Measurements from ENCODE around the gene TENT5C. TPM values are rescaled to one million over a fixed set of nuclear protein-coding genes. Genes with fewer than 3 reads are reported as not detected.
"Not testable (repeated sequence)": the region's sequence is repeated elsewhere in the genome, so short reads cannot be mapped to it uniquely, and the experiment has no call there.

The TENT5C gene
- polyA plus RNA-seq (ENCODE audit: insufficient read length in 10 of 10), result 10 to 100 TPM in 1 of 10 donors, 1 to 10 TPM in 9; 2.3 to 12.7 (median 4.2) TPM
- long read RNA-seq, donor 1, full-length matches to known transcripts, result 1 of 1 reads
- long read RNA-seq, donor 1, partial matches to known transcripts, result 0 of 1 reads
- long read RNA-seq, donor 1, other reads (novel, unspliced or antisense), result 0 of 1 reads
- long read RNA-seq, donor 2, result 0 reads
- long read RNA-seq, donor 3, result 0 reads
- long read RNA-seq, donor 4, result 0 reads
- long read RNA-seq, donor 5, full-length matches to known transcripts, result 1 of 1 reads
- long read RNA-seq, donor 5, partial matches to known transcripts, result 0 of 1 reads
- long read RNA-seq, donor 5, other reads (novel, unspliced or antisense), result 0 of 1 reads
- long read RNA-seq, donor 6, result 0 reads
- long read RNA-seq, donor 7, full-length matches to known transcripts, result 2 of 2 reads
- long read RNA-seq, donor 7, partial matches to known transcripts, result 0 of 2 reads
- long read RNA-seq, donor 7, other reads (novel, unspliced or antisense), result 0 of 2 reads
- long read RNA-seq, donor 8, result 0 reads
- long read RNA-seq, donor 9, full-length matches to known transcripts, result 1 of 1 reads
- long read RNA-seq, donor 9, partial matches to known transcripts, result 0 of 1 reads
- long read RNA-seq, donor 9, other reads (novel, unspliced or antisense), result 0 of 1 reads

DNA sequence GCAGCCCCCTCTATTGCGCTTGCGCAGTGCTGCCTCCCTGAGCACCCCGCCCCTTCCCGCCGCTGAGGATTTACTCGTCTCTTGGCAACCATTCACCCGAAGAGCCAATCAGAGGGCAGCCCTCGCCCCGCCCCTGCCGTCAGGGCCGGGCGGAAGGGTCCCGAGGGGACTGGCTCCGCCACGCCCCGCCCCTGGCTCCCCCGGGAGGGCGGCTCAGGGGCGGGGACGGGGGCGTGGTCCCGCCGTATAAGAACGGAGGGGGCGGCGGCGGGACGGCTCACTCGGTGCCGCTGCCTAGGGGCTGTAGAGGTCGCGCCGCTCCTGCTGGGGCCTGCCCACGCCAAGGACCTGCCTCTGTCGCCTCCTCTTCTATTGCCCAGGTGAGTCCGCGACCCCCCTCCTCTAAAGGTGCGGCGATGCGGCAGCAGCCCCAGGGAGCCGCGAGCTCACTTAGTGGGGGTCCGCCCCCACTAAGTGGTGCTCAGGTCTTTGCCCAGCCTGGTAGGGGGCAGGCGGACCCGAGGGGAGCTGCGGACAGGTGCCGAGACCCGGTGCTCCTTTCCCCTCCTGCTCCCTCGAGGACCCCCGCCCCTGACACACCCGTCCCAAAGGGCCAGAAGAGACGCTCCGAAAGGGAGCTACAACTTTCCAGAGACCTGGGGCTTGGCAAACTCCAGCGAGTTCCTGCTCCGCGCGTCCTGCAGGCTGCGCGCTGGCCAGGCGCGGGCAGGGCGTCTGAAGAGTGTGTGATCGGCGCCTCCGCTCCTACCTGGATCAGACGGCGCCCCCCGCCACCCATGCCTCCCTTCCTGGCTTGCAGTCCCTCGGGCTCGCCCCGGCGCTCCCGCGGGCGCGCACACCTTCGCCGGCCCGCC is at the start of gene TENT5C:
Gene TENT5C, plus strand, starts transcription at position 275 of the 875 bp plus-strand sequence. CDS start 16,821 bp downstream, outside the sequence.
- peak; percentile 94 to 96 (median 96) for DNase-seq

GRCh38 chr1:117556341-117556740 is 49.5 kb upstream of the TENT5C start:
- DNase-seq, result no peak

- no peak for DNase-seq
Measured at GRCh38 chr1:117556976-117557375, 48.9 kb upstream of the TENT5C start.

DNA sequence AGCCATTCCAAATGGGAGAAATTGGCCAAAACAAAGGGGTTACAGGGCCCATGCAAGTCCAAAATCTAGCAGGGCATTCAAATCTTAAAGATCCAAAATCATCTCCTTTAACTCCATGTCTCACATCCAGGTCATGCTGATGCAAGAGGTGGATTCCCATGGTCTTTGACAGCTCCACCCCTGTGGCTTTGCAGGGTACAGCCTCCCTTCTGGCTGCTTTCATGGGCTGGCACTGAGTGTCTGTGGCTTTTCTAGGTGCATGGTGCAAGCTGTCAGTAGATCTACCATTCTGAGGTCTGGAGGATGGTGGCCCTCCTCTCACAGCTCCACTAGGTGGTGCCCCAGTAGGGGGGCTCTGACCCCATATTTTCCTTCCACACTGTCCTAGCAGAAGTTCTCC is 47.4 kb upstream of the TENT5C start:
- not testable (repeated sequence) for DNase-seq

- DNase-seq, result no peak
Measured at GRCh38 chr1:117559139-117559538, 46.7 kb upstream of the TENT5C start.

DNA sequence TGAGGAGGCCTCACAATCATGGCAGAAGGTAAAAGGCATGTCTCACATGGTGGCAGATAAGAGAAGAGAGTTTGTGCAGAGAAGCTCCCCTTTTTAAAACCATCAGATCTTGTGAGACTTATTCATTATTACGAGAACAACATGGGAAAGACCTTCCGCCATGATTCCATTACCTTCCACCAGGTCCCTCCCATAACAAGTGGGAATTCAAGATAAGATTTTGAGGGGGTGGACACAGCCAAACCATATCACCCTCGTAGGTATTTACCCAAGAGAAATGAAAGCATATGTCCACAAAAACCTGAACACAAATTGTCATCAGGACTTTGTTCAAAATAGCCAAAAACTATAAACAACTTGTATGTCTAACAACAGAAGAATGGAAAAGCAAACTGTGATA is 45.9 kb upstream of the TENT5C start:
- no peak for DNase-seq

DNA sequence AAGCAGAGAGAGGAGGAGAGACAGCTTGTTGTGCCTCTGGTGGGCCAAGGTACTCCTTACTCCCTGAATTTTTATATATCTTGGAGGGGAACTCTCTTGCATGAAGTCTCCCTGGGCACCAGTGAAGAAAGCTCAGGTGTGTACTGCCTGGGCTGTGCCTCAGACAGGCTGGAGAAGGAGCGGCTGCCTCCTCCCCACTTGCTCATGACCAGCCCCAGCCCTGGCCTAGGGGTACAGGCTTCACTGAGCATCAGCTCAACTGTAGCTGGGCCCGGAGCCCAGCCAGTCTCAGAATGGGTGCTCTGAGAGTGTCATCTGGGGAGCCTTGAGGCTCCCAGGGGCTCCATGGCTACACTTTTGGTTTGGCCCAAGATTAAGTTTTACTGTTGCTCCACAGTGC is 44.8 kb upstream of the TENT5C start:
- no peak for DNase-seq

- no peak for DNase-seq
Measured at GRCh38 chr1:117561551-117561950, 44.3 kb upstream of the TENT5C start.

- no peak for DNase-seq
Measured at GRCh38 chr1:117562581-117563491, 43.0 kb upstream of the TENT5C start.

GRCh38 chr1:117563492-117563875 is 42.4 kb upstream of the TENT5C start:
- DNase-seq, result no peak

DNA sequence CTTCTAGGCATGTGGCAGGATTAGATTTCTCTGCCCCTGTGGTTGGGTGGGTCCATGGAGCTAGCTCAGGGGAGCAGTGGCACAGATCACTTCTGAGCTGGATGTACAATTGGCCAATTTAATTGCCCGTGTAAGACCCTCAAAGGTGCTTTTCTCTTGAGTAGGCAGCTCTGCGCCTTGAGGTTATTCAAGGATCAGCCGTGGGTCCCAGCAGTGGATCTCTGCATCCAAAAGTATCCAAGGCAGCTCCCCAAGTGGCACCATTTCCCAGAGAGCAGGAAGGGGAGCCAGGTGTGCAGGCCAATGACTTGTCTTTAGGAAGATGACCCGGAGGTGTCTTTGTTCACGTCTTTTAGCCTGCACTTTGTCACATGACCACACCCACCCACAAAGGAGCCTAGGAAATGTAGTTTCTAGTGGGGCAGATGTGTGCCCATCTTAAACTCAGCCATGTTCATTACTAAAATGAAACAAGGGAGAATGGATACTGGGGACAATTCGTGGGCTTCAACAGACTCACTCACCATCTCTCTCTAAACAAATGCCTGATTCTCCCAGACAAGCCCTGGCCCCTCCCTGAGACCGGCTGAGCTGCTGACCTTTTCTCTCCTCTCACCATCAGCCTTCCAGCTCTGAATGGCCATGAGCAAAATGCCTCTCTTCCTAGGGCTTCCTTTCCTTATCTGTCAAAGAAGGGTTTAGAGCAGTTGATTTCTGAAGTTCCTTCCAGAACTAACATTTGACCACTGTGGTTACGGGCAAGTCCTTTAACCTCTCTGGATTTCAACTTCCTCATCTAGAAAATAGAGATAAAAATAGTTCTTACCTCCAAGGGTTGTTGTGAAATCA is 41.4 kb upstream of the TENT5C start:
- DNase-seq, result no peak

- no peak for DNase-seq
Measured at GRCh38 chr1:117565076-117565556, 40.7 kb upstream of the TENT5C start.

- no peak for DNase-seq
Measured at GRCh38 chr1:117565745-117566455, 39.9 kb upstream of the TENT5C start.

- no peak for DNase-seq
Measured at GRCh38 chr1:117566556-117566955, 39.3 kb upstream of the TENT5C start.

DNA sequence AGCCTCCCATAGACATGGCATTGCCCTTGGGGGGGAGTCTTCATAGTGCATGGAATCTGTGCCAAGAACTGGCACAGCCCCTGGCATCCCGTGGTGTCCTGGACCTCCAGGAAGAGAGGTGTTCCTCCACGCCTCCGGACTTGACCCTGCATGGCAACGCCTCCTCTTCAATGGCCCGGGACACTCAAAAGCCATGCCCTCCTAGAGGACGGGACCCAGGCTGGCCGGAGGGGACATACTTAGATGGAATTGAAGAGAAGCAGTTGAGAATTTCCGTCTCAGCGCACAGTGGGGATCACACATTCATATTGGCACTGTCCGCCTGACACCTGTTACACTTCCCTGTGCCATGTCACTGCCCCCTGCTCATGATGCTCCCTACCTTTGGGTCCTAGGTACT is 38.4 kb upstream of the TENT5C start:
- DNase-seq, result no peak

DNA sequence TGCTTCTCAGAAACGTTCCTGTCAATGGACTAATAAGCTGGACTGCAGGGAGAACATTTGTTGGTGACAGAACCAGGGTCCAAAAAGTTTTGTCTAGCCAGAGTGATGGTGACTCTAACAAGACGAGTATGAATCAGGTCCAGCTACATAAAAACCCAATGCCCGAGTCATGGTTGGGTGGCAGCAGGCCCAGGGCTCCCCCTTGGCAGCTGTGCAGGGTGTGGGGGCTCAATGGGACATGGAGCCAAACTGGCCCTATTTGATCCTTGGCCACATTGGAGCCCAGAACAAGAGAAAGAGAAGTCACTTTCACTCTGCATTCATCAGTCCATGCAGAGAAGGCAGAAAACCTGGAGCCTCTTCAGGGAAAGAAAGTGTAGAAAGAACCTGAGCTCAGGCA is 37.9 kb upstream of the TENT5C start:
- no peak for DNase-seq

GRCh38 chr1:117568999-117569398 is 36.8 kb upstream of the TENT5C start:
- no peak for DNase-seq

DNA sequence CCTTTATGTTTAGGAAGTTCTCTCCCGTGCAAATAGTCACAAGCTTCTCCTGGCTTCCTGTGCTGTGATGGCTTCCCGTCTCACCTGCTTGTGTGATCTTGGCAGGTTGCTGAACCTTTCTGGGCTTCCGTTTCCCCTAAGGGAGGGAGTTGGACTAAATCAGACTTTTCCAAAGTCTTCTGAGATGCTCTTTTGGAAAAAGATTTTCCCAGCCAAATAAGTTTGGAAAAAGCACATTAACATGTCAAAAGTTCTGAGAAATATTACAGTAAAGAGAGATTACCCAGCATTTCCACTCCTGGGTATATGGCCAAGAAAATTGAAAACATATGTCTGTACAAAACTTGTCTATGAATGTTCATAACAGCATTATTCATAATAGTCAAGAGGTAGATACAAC is 36.0 kb upstream of the TENT5C start:
- DNase-seq, result peak; percentile 41 to 86 (median 78)

DNA sequence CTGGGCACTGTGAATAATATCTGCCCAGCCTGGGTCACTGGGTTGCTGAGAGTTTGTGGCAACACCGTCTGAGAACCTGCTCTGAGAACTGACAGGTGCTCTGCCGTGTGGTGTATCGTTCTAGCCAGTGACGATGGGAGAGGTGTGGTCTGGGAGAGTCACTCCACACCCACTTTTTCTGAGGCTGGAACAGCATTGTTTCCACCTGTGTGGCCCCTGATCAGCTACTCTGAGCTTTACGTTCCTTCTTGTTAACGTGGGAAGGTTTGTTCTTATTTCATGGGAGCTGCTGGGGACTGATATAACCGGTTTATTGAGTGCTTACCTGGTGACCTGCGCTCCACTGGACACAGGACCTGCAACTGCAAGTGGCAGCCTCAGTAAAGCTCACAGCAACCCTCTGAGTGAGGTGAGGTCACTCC is 34.8 kb upstream of the TENT5C start:
- no peak for DNase-seq

Measured in muscle of back (tissue), 13 donors.